C4-2B (cell line): Measurements from ENCODE around the gene FOXJ1.
"Not testable (repeated sequence)": the region's sequence is repeated elsewhere in the genome, so short reads cannot be mapped to it uniquely, and the experiment has no call there.

Source experiments
- H3K27ac ChIP-seq: fragments of 450-650 bp; 2 replicates; pipeline ENCODE4 v1.5.1; 2017
- ZFX ChIP-seq: fragments of 450-650 bp; IDR thresholded peaks from 2 replicates; pipeline ENCODE4 v1.6.1; 2017
- TF ChIP-seq, protein P1 (sequence below): fragments of 450-650 bp; conservative IDR thresholded peaks from 2 replicates; pipeline ENCODE4 v1.5.1; 2017; ENCODE audit warnings: mild to moderate bottlenecking

The FOXJ1 gene, protein sequence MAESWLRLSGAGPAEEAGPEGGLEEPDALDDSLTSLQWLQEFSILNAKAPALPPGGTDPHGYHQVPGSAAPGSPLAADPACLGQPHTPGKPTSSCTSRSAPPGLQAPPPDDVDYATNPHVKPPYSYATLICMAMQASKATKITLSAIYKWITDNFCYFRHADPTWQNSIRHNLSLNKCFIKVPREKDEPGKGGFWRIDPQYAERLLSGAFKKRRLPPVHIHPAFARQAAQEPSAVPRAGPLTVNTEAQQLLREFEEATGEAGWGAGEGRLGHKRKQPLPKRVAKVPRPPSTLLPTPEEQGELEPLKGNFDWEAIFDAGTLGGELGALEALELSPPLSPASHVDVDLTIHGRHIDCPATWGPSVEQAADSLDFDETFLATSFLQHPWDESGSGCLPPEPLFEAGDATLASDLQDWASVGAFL

DNA sequence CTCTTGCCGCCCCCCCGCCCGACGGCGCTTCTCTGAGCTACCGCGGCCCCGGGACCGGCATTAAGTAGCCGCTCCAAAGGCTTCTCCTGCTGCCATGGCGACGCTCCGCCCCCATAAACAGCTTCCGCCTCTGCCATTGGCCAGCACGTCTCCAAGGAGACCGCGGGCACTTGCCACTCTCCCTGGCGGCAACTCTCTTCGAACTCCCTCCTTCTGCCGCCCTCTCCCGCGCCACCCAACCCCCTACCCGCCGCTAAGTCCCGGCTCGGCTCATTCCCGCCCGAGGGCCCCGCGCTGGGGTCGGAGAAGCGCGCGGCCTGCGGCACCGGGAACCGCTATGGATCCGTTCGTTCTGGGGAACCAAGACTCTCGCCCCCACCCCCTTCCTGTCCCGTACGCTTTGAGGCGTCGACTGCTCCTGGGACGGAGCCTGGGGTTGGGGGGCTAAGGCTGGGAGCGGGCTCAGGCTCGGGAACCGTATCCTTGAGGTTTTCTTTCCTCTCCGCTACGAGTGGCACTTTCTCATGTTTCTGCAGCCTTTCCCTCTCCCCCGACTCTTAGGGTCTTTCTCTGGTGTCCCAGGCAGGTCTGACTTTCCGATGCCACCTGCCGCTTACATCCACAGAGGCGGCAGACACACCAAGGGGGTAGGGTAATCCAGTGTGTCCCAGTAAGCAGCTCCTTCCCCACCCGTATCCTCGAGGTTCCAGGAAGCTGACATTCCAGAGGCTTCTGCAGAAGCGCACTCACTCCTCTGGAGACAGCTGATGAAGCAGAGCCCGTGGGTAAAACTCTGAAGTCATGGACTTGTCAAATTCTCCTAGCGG is at the start of gene FOXJ1:
FOXJ1 (minus strand) TSS at position 34 of the 827 bp plus-strand sequence. CDS start 850 bp downstream, outside the sequence.
- H3K27ac ChIP-seq = peak within 1 kb of the TSS; percentile 34
- TF ChIP-seq, protein P1, sequence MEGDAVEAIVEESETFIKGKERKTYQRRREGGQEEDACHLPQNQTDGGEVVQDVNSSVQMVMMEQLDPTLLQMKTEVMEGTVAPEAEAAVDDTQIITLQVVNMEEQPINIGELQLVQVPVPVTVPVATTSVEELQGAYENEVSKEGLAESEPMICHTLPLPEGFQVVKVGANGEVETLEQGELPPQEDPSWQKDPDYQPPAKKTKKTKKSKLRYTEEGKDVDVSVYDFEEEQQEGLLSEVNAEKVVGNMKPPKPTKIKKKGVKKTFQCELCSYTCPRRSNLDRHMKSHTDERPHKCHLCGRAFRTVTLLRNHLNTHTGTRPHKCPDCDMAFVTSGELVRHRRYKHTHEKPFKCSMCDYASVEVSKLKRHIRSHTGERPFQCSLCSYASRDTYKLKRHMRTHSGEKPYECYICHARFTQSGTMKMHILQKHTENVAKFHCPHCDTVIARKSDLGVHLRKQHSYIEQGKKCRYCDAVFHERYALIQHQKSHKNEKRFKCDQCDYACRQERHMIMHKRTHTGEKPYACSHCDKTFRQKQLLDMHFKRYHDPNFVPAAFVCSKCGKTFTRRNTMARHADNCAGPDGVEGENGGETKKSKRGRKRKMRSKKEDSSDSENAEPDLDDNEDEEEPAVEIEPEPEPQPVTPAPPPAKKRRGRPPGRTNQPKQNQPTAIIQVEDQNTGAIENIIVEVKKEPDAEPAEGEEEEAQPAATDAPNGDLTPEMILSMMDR = no peak
- TF ChIP-seq ZFX = no peak

DNA sequence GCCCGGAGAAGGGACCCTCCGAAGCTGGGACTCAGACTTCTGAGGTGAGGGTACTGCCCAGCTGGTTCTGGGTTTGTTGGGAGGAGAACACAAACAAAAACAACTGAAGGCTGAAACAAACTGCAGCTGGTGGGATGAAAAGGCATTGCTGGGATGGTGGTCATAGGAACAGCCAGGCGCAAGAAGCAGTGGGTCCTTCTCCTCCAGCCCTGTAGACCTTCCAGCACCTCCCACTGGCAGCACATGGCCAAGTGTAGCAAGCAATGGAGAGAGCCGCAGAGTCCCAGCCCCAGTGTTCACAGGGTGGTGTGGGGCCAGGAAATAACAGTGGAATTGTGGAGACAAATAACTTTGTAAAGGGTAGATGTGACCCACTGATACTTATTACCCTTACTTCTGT is 48.7 kb upstream of the FOXJ1 start:
- TF ChIP-seq ZFX = no peak
- TF ChIP-seq, protein P1 = no peak

DNA sequence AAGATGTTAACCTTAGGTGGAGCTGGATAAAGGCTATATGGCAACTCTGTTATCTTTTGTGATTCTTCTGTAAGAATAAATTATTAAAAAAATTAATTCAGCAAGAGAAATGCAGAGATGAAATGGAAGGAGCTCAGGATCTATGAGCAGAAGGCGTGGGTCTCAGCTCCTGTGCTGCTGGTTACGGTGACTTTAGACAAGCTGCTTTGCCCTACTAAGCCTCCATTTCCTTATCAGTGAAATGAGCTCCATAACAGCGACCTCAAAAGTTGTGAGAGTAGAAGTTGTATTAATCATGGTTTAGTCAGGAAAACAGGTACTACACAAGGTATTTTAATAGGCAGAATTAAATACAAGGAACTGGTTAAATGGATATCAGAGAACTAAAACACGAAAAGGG is 48.2 kb upstream of the FOXJ1 start:
- H3K27ac ChIP-seq = no peak overlapping the region
- no peak for TF ChIP-seq ZFX
- TF ChIP-seq, protein P1 = no peak

More for the DNA sequence above, 48.7 kb upstream of the FOXJ1 start:
- H3K27ac ChIP-seq = no peak overlapping the region

DNA sequence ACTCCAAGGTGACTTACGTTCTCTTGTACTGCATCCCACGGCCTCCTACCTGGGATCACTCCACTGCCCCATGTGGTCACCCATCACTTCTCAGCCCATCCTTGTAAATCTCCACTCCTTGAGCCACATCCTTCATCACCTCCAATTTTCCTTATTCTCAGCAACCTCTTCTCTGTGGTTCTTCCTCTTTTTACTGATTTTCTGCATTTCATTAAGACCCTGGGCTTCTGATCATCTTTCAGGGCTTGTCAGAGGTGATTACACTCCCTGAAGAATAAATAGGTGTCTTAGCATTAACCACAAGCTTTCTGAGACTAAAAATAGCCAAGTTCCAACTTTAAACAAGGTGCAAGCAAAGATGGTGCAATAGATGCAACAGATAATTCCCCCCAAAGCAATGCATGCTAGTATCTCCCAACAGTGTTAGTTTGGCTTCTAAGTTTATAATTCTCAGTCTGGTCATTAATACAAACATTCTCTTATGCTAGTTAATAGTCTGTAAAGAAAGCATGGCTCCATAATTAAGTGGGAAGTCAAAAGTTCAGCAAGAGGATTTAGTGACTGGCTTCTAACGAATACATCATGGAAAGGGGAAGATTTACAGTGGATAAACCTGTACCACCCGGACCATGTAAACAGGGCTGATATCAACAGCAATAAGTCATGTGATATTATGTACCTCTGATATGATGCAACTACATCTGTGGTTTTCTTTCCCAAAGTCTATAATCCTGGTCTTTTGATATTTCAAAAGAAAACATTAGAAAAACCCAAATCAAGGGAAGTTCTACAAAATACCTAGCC is 47.4 kb upstream of the FOXJ1 start:
- TF ChIP-seq ZFX = no peak
- TF ChIP-seq, protein P1 = no peak; the same call in 1 of the 2 replicates
- no peak overlapping the region for H3K27ac ChIP-seq

DNA sequence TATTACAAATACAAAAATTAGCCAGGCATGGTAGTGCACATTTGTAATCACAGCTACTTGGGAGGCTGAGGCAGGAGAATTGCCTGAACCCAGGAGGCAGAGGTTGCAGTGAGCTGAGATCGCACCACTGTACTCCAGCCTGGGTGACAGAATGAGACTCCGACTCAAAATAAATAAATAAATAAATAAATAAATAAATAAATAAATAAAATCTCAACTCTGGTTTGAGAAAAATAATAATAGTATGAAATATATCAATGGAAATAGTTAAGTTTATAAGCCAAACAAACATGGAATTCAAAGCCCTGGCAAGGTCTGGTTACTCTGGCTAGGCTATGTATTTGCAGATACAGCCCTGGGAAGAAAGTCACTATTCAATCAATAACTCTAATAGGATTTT is 45.7 kb upstream of the FOXJ1 start:
- not testable (repeated sequence) for H3K27ac ChIP-seq

DNA sequence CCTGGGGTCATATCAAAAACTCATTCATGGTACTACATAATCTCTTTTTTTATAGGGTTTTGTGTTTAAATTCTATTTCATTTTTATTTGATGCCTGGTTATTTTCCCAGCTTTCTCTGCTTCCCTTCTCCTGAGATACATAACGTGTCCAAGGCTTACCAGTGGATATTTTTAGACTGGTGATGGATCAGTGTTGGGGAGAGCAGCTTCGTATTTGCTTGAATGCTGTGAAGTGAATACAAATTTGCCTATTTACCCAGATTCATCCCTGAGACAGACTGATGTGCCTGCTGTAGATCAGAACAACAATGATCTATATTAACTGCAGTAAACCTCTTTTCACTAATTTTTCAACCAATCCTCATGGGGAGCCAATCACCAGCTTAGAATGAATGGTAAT is 43.2 kb upstream of the FOXJ1 start:
- H3K27ac ChIP-seq = no peak overlapping the region
- TF ChIP-seq, protein P1 = no peak
- no peak for TF ChIP-seq ZFX

DNA sequence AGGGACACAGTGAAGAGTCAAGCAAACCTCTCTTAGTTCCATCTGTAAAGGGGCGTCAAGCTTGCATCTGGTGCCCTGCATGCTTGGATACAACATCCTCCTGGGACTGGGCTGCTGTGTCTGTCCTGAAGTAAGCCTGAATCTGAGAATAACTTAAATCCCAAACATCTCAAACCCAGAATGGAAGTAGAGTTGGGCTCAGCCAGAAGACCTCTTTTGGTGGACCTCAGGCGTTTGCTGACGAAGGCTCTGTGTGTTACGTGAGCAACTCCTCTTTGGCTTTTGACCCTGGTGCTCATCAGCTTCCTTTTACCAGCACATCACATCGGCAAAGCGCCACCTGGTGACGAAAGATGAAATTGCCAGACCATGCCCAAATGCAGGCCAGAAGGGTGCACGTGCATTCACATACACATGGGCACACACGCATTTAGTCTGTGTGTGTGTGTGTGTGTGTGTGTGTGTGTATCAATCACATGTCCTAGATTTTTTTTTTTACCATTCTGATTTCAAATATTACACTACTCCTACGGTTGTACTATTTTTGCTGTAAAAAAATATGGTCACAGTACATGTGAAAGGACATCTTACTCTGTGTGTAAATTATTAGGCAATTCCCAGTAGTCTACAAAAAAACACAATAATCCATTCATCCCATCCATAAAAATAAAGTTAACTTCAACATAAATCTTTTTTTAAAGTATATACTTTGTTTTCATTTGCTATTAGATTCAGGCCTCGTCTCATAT is 41.1 kb upstream of the FOXJ1 start:
- no peak overlapping the region; the same call in 1 of the 2 replicates for H3K27ac ChIP-seq
- TF ChIP-seq, protein P1 = peak; percentile 93
- TF ChIP-seq ZFX = no peak
